ENCODE data around the gene TMEM242.
"Not testable (repeated sequence)": the region's sequence is repeated elsewhere in the genome, so short reads cannot be mapped to it uniquely, and the experiment has no call there.

The TMEM242 gene

GRCh38 chr6:157323255-157323965, at the start of gene TMEM242:
TSS of gene TMEM242 (minus strand) at chr6:157323519. CDS start at chr6:157323499, 20 bp downstream.
- no peak for DNase-seq

GRCh38 chr6:157372501-157373280, 49.4 kb upstream of the TMEM242 start:
- DNase-seq: no peak

- DNase-seq: no peak
Observed at GRCh38 chr6:157370755-157371154, 47.4 kb upstream of the TMEM242 start.

GRCh38 chr6:157368359-157369049, 45.2 kb upstream of the TMEM242 start:
- no peak for DNase-seq

- no peak for DNase-seq
Observed at GRCh38 chr6:157366648-157367047, 43.3 kb upstream of the TMEM242 start.

GRCh38 chr6:157364705-157365104, 41.4 kb upstream of the TMEM242 start:
- DNase-seq: no peak

GRCh38 chr6:157361886-157362285, 38.6 kb upstream of the TMEM242 start:
- no peak for DNase-seq

GRCh38 chr6:157358287-157358686, 35.0 kb upstream of the TMEM242 start:
- DNase-seq: no peak

GRCh38 chr6:157346373-157346772, 23.1 kb upstream of the TMEM242 start:
- DNase-seq: no peak

- DNase-seq: no peak
Observed at GRCh38 chr6:157343732-157344131, 20.4 kb upstream of the TMEM242 start.

GRCh38 chr6:157339432-157339831, 16.1 kb upstream of the TMEM242 start:
- no peak for DNase-seq

- no peak for DNase-seq
Observed at GRCh38 chr6:157337751-157338150, 14.4 kb upstream of the TMEM242 start.

- not testable (repeated sequence) for DNase-seq
Observed at GRCh38 chr6:157337276-157337675, 14.0 kb upstream of the TMEM242 start.

GRCh38 chr6:157335829-157336228, 12.5 kb upstream of the TMEM242 start:
- no peak for DNase-seq

- no peak for DNase-seq
Observed at GRCh38 chr6:157333956-157334355, 10.6 kb upstream of the TMEM242 start.

GRCh38 chr6:157333537-157333936, 10.2 kb upstream of the TMEM242 start:
- DNase-seq: no peak

- no peak for DNase-seq
Observed at GRCh38 chr6:157332813-157333212, 9.5 kb upstream of the TMEM242 start.

GRCh38 chr6:157330831-157331230, 7.5 kb upstream of the TMEM242 start:
- no peak for DNase-seq

GRCh38 chr6:157329829-157330228, 6.5 kb upstream of the TMEM242 start:
- DNase-seq: no peak

- no peak for DNase-seq
Observed at GRCh38 chr6:157328108-157328692, 4.9 kb upstream of the TMEM242 start.

GRCh38 chr6:157326979-157327378, 3.7 kb upstream of the TMEM242 start:
- no peak for DNase-seq

- no peak for DNase-seq
Observed at GRCh38 chr6:157325069-157325805, 1.9 kb upstream of the TMEM242 start.

GRCh38 chr6:157323966-157324300, 614 bp upstream of the TMEM242 start:
- DNase-seq: no peak

Measured in SHP77 treated with DMSO at 0.1 percent for 48 hours (cell line).